Left renal pelvis (tissue), 4 donors: ENCODE measurements around the gene CPM. TPM values are rescaled to one million over a fixed set of nuclear protein-coding genes. Genes with fewer than 3 reads are reported as not detected.

Experiments used
- DNase-seq, 4 donors: peaks; one replicate each; pipeline ENCODE4 v3.0.0-alpha.2; 2013; ENCODE audit warnings: low read depth in 4 of 4, low spot score in 3 of 4
- polyA plus RNA-seq, 4 donors: library from polyadenylated mRNA; unstranded; fragments of 120-200 nt; gene quantifications; one replicate each; pipeline ENCODE4 v1.2.1, GENCODE V29; 2013; ENCODE audit not compliant: insufficient read length in 4 of 4

Gene CPM
- polyA plus RNA-seq: 10 to 100 TPM in 3 of 4 donors, 1 to 10 TPM in 1; 2.2 to 29.2 (median 26.7) TPM

DNA sequence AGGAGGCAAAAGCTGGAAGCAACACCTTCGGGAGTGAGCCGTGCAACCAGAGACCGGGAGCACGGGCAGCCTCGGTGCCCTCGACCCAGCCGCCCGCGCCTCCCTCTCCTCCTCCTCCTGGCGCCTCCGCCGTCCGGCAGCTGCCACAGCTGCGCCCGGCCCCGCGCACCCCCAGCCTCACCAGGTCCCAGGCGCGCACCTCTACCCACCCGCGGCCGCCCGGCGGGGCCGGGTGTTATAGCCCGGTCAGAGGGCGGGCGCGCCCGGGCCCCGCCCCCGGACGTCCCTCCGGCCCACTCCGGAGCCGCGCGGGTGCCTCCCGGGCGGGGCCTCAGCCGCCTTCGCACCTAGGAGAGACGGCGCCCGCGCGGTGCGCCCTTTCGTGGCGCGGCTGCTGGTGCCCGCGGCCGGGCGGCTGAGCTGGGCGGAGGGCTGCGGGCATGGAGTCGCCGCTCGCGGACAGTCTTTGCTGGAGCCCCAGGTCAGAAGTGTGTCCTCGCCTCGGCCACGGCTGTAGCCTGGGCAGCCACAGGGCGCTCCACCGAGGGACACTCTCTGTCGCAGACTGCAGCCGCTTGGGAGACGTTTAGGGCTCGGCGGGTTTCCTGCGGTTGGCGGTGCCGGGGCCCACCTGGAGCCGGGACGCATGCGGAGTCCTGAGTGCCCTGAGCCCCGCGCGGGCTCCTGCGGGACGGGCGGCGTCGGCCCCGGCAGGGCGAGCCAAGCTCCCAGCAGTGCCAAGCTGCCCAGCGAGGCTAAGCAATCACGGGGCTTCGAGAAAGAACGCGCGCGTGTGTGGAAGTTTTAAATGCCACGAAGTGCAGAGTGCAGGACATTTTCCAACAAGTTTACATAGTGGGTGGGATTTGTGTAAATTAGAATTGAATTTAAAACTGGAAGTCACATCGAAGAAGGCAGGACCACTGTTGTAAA is at the start of gene CPM:
CPM (minus strand) TSS at position 211 of the 933 bp plus-strand sequence. CDS start 334 bp downstream, outside the sequence.
- DNase-seq: peak in 3 of 4 donors; percentile 34 to 62 (median 62)

DNA sequence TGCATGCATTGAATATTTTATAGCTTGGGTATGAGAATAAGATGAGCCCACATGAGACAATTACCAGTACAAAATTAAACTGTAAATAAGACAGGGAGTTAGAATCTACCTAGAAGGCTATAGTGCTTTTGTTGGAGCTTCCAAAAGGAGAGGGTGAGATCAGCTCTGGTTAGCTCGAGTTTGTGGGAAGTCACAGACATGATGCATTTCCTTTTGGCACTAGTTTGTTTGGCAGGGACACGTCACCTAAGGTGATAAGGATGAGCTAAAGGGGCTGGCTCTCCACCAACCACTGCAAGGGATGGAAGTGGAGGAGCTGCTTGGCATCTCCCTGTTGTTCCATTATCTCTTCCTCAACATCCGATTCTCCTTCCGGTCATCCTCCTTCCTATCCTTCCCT is 48.5 kb upstream of the CPM start:
- DNase-seq: no peak

DNA sequence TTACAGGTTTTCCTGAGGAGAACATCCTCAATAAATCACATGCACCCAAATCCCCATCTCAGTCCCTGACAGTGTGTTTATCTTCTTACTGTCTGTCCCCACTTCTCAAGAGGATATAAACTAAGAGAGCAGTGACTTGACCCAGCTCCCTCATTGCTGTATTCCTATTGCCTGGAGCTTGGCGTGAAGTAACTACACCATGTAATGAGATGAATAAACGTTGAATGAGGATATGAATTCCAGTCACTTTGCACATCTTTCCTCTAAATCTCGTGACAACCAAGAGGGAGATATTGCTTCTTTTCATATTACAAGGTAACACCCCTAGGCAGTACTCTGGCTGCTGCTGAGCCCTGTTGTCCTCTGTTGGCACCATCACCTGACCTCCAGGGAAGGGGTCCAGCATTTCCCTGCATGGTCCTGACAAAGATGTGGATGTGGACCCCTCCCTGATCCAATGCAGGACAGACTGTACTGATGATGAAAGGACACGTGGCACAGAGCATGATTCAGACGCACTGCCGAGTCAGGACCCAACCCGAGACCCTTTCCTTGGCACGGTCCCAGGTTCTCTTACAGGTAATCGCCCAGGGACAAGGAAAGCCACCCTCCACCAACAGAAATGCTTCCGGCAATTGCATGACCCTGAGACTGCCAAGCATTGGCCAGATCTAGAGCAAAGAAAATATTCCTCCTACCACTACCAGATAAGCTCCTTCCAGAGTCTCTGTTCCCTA is 47.7 kb upstream of the CPM start:
- DNase-seq: no peak

DNA sequence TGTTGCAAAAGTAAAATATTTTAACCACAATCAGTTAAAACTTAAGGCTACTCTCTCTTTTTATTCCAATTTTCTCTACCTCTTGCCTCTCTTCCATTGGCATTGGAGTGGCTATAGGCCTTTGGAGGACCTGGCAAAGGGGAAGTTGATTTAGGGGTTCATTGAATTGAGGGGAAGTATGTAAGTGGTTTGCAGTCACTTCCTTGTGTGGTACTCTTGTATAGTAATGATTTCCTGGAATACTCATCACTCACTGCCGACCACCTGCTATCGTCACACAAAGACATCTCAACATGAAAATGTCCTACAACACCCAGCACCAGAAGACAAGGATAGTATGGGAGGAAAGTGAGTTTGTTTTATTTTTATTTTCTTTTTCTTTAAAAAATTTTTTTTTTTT is 45.7 kb upstream of the CPM start:
- DNase-seq: no peak

DNA sequence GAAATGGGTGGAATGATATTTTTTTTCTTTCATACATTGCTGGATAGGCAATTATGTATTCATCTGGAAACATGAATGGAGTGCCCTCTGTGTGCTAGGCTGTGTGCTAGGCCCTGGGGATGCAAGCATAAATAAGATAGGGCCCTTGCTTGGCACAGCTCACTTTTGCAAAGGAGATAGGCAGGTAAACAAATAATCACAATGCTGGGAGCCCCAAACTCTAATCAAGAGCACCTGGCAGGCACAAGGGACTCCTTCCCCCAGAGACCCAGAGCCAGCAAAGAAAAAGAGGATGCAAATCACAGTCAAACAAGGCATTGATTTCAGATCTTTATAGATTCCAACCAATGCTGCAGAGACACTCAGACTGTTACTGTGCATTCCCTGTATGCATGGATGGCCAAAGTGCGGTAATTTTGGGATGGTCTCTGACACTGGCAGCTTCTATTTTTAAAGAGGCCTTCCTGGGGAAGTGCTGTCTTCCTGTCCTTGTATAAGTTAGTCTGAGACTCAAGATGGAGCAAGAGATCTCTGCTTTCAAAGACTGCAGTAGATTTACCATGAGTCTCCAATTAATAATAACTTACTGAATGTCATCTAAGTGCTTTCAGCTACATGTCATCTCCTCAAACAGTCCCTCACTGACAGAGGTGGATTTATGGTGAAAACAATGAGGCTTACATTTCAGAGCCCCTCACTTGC is 45.1 kb upstream of the CPM start:
- no peak for DNase-seq

DNA sequence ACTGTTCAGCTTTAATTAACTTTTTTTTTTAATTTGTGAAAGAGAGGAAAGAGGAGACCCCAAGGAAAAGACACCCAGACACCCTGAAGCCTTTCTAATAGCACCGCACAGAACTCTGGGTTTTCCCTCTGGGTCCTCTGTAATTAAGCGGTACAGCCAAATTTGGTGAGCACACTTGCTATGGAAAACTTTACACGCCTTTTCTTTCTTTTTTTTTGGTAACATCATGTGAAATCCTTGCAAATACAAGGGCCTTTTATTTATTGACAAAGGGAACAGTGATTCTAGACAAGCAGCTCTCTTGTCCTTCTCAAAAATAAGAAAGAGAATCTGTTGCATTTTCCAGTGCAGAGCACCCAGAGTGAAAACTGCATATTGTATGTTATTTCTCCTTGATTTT is 44.4 kb upstream of the CPM start:
- no peak for DNase-seq

DNA sequence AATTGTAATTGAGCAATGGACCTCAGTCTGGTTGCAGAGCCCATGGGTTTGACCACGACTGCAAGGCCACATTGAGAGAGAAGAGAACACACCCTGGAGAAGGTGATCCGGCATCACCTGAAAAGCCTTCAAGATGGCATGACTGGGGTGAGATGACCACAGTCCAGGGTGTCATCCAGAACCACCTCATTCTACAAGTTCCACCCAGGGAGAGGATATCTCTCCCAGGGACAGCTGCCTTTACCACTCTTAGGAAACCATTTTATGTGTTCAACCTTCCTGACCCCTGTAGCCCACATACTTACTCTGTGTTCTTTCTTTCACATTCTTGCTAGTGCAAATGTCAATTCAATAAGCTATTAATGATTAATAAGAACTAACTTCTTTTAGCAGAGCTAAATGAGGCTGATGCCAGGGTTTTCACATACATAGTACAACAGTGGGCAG is 43.4 kb upstream of the CPM start:
- no peak for DNase-seq

DNA sequence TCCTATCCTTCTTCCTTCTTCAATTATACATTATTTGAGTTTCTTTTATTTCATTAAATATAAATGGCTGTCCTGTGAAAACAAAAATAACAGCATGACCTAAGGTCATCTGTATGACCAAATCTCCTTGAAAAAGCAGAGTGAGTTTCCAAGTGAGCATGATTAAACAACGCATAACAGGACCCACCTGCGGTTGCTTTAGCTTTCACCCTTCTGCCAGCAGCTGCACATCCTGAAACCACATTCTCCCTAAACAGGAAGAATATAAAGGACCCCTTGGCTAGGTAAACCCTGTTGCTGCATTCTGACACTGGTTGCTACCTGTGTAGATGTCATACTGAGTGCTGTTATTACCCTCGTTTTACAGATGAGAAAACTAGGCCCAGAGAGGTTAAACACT is 42.8 kb upstream of the CPM start:
- DNase-seq: no peak

DNA sequence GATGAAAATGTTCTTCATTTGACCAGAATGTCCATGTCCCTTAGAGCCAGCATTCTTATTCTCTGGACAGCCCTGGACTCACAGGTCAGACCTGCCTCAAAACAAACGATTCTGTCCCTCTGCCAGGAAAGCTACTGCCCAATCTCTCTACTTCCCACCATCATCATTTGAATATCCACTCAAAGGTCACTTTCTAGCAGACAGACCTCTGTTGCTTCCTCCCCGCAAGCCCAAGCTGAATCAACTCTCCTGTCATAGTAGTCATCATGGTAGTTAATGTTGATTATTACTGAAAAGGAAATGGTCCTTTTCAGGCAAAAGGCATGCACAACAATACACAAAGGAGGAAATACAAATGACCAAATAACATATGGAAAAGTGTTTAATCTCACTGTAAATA is 39.6 kb upstream of the CPM start:
- DNase-seq: no peak

DNA sequence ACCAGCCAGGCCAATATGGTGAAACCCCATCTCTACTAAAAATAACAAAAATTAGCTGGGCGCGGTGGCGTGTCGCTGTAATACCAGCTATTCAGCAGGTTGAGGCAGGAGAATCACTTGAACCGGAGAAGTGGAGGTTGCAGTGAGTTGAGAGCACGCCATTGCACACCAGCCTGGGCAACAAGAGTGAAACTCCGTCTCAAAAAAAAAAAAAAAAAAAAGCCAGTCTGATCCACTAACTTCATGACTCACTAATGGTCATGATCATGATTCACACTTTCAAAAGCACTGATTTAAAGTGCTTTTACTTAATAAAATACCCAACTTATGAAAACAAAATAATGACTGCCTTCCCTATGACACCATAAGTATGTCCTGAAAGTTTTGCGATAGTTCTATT is 38.4 kb upstream of the CPM start:
- DNase-seq: no peak

DNA sequence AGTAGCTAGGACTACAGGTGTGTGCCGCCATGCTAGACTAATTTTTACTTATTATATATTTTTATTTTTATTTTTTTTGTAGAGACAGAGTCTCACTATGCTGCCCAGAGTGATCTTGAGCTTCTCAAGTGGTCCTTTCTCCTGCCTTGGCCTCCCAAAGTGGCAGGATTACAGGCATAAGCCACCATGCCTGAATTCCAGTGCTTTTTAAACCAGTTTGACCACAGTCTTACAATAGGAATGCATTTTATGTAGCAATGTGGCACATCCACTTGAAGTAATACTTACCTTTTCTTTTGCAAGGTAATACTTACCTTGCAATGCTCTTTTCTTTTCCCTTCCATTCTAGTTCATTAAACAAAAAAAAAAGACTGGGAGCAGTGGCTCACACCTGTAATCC is 38.0 kb upstream of the CPM start:
- no peak for DNase-seq

DNA sequence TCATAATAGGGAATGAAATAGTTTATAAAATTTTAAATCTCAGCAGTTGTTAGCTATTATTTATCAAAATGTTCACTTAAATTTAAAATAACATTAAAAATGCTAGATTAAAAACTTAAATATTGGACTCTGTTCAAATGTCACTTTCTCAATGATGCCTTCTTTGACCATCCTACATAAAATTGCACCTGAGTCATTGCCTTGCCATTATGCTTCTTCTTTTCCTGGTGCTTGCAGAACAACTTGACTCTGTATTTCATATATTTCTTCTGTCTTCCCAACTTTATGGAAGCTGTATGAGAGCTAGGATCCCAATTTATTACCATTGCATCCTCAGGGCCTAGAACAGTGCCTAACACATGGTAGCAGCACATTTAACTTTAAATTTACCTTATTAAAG is 37.3 kb upstream of the CPM start:
- DNase-seq: no peak

DNA sequence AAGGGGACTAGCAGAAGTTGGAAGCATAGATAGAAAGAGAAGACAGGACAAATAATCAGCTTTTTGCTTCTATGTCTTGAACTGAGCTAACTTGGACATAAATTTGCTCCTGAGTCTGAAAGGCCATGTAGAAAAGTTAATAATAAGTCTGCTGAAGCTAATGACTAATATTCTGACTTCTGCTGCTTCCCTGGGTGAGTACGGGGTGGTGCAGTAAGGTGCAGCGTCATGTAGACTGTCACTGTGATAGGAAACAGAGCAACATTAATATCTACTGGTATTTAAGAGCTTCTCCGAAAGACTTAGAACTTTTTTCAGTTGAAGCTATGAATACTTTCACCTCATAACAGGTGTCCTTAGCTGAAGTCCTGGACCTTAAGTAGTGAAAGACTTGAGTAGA is 34.1 kb upstream of the CPM start:
- no peak for DNase-seq

DNA sequence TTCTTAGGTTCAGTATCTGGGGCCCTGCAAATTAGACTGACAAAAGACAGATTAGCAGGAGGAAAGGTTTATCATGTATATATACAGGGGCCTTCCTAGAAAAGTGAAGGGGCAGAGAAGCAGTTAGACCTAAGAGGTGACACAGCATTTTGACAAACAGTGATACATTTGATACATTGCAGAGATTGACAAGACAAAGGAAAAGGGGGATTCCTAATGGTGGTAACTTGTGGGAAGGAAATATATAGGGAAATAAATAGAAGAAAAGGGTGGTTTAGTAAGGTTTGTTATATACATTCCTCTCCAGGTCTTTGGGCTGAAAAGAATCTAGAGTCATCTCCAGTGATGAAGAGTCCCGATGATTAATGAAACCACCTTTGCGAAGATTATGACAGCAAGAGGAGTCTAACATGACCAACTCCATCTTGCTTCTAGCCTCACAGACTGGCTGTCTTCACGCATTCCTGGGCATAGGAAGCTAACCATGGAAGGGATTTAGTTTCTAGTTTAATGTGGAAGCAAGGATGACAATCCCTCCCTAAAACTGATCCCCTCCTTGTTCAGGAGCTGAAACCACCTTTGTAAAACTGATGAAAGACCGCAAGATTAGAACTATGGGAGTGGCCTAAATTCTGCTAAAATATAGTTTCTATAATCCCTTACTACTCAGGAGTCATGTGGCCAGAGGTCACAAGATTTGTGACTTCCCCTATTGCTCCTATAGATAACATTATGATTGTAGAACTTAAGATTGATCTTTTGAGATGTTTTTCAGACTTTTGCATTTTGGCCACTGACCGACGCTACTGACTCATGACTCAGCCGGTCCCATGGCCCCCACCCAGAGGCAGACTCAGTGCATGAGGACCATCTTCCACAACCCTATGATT is 31.1 kb upstream of the CPM start:
- DNase-seq: no peak

DNA sequence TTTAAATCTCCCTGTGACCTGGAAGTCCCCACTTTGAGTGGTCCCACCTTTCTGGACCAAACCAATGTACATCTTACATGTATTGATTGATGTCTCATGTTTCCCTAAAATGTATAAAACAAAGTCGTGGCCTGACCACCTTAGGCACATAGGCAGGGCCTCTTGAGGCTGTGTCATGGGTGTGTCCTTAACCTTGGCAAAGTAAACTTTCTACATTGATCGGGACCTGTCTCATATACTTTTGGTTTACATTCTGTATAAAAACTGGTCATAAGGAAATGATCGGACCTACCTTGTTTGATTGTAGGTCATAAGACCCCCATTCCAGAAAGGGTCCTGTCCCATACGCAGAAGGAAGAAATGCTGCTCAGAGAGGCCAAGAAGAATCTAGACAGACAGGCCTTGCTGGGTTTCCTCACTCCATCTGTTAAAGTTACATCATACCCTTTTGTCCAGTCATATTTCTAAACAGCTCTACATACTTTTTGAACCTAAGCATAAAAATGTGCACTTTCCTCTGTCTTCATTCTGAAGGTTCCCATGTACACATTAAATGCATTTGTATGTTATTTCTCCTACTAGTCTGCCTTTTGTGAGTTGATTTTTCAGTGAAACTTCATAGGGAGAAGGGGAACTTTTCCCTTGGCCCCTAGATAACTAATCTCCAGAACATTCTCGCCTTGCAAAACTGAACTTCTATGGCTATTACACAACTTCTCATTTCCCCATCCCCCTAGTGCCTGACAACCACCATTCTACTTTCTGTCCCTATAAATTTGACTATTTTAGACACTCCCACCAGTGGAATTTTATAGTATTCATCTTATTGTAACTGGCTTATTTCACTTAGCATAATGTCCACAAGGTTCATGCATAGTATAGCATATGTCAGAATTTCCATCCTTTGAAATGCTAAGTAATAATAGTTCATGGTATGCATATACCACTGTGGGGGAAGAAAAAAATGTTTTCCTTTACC is 30.2 kb upstream of the CPM start:
- no peak for DNase-seq

DNA sequence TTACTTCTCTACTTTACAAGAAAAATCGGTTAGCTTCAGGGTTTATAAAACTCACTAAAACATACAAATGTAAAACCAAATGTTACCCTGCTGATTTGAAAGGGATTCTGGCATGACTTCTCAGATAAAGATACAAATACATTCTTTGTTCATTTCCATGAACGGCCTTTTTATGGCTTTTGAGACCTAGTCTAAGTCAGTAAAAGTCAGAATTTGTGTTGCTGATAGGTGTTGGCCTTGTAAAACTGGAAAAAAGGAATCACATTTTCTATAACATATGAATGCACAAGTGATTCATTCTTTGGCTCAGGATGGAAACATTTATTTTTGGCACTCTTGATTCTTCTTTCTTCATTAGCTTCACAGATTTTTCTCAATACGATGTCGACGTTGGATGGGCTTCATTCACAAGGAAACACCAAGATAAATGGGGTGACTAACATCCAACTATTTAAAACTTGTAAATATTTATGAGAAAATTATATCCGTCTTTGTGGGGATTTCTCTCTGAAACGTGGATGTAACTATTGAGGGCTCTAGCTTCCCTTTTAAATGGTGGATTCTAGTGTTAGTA is 27.0 kb upstream of the CPM start:
- no peak for DNase-seq

DNA sequence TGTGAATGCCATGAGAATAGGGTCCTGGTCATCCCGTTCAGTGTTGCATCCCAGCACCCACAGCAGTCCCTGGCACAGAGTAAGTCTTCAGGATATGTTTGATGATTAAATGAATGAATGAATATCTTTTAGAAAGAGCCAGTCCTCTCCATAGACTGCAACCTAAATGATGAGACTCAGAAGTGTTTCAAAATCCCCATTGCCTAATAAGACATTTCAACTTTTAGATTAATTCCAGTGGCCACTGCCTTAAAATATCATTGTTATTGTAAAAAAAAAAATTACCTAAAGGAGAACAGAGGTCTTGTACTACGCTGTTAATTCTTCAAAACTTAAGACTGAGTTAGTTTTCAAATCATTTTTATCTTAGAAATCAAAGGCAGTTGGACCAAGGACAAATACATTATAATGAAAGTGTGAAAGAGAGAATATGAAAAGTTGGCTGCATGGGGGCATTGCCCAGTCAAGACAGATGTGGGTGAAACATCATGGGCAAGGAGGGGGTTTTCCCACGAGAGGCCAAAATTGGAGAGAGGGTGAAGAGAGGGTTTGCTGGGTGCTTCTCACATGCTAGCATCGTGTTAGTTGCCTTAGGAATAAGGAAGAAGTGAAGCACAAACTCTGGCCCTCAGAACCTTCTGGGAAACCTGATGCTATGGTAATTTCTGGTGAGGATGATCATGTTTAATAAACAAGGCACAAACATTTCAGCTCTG is 26.3 kb upstream of the CPM start:
- no peak for DNase-seq

DNA sequence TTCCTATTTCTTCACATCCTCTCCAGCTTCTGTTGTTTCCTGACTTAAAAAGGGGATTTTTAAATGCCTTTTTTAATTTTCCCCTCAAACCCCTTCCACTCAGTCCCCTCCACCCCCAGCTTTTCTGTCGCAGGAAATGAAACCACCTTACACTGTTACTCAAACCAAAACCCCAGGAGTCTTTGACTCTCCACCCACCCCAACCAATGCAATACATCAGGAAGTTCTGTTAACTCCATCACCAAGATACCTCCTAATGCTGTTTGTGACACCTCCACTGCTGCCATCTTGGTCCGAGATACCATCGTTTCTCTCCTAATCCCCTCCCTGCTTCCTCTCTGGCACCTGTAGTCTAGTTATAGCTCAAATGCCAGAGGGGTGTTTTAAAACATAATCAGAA is 25.4 kb upstream of the CPM start:
- no peak for DNase-seq
